Mesenchymal stem cell (in vitro differentiated cells and primary cell): Measurements from ENCODE around the gene ADGRL3.

ENCODE experiments used
- DNase-seq: peaks from one replicate; pipeline ENCODE4 v3.0.0-alpha.2; 2013
- H2AFZ ChIP-seq: one replicate; pipeline ENCODE4 v1.6.1; 2013; ENCODE audit warnings: low read depth, mild to moderate bottlenecking, control low read depth, inconsistent platforms, low read length, moderate library complexity
- H2AK5ac ChIP-seq: 2 replicates; pipeline ENCODE4 v1.6.1; 2013; ENCODE audit warnings: low read length, moderate library complexity, mild to moderate bottlenecking, inconsistent platforms; ENCODE audit not compliant: severe bottlenecking
- H2BK120ac ChIP-seq: one replicate; pipeline ENCODE4 v1.6.1; 2013; ENCODE audit warnings: low read depth, mild to moderate bottlenecking, inconsistent platforms, low read length, moderate library complexity
- H2BK12ac ChIP-seq, 2 experiments: one replicate each; pipeline ENCODE4 v1.6.1; 2013; ENCODE audit warnings: inconsistent platforms in 2 of 2, low read length in 2 of 2, mild to moderate bottlenecking in 2 of 2, moderate library complexity in 2 of 2, control low read depth in 1 of 2
- H2BK15ac ChIP-seq: one replicate; pipeline ENCODE4 v1.6.1; 2013; ENCODE audit warnings: mild to moderate bottlenecking, low read depth, inconsistent platforms; ENCODE audit not compliant: poor library complexity, severe bottlenecking
- H2BK5ac ChIP-seq: 2 replicates; pipeline ENCODE4 v1.6.1; 2013; ENCODE audit warnings: low read depth, mild to moderate bottlenecking, low read length, control low read depth, inconsistent platforms; ENCODE audit not compliant: poor library complexity, severe bottlenecking
- H3K14ac ChIP-seq, 2 experiments: one replicate each; pipeline ENCODE4 v1.6.1; 2013; ENCODE audit warnings: inconsistent platforms in 2 of 2, low read length in 2 of 2, control low read depth in 1 of 2, mild to moderate bottlenecking in 1 of 2, moderate library complexity in 1 of 2
- H3K18ac ChIP-seq, 2 experiments: one replicate each; pipeline ENCODE4 v1.6.1; 2013; ENCODE audit warnings: inconsistent platforms in 2 of 2, low read length in 2 of 2, control low read depth in 1 of 2, low read depth in 1 of 2, mild to moderate bottlenecking in 1 of 2
- H3K23ac ChIP-seq, 2 experiments: one replicate each; pipeline ENCODE4 v1.6.1; 2013; ENCODE audit warnings: inconsistent platforms in 2 of 2, low read length in 2 of 2, mild to moderate bottlenecking in 2 of 2, moderate library complexity in 2 of 2, control low read depth in 1 of 2
- H3K27ac ChIP-seq: 2 replicates; pipeline ENCODE4 v1.5.1; 2013; ENCODE audit warnings: mild to moderate bottlenecking, moderate library complexity, low read length, control low read depth, inconsistent platforms; ENCODE audit not compliant: poor library complexity, severe bottlenecking
- H3K27me3 ChIP-seq, 2 experiments: 2 replicates each; pipeline versions ENCODE4 v1.6.1 to v1.7.0; 2013; ENCODE audit warnings: low read length in 2 of 2, mild to moderate bottlenecking in 2 of 2, moderate library complexity in 2 of 2, control low read depth in 1 of 2, inconsistent platforms in 1 of 2; ENCODE audit not compliant: control insufficient read depth in 1 of 2, insufficient read depth in 1 of 2
- H3K36me3 ChIP-seq, 2 experiments: 2 replicates each; pipeline versions ENCODE4 v1.6.1 to v1.7.0; 2013; ENCODE audit warnings: low read length in 2 of 2, control low read depth in 1 of 2, inconsistent platforms in 1 of 2, low read depth in 1 of 2, mild to moderate bottlenecking in 1 of 2; ENCODE audit not compliant: insufficient read depth in 2 of 2, control insufficient read depth in 1 of 2
- H3K4ac ChIP-seq, 2 experiments: one replicate each; pipeline ENCODE4 v1.6.1; 2013; ENCODE audit warnings: inconsistent platforms in 2 of 2, low read length in 2 of 2, mild to moderate bottlenecking in 2 of 2, moderate library complexity in 2 of 2, control low read depth in 1 of 2, low read depth in 1 of 2
- H3K4me1 ChIP-seq: 2 replicates; pipeline ENCODE4 v1.6.1; 2013; ENCODE audit warnings: low read depth, low read length, control low read depth; ENCODE audit not compliant: control insufficient read depth, insufficient read depth
- H3K4me2 ChIP-seq: 2 replicates; pipeline ENCODE4 v1.6.1; 2013; ENCODE audit warnings: low read length, mild to moderate bottlenecking, inconsistent platforms; ENCODE audit not compliant: poor library complexity, severe bottlenecking
- H3K4me3 ChIP-seq, 2 experiments: 2 replicates each; pipeline versions ENCODE4 v1.5.1 to v1.7.0; 2013; ENCODE audit warnings: low read length in 2 of 2, mild to moderate bottlenecking in 2 of 2, control low read depth in 1 of 2, low read depth in 1 of 2; ENCODE audit not compliant: insufficient read depth in 1 of 2
- H3K79me1 ChIP-seq: replicated peaks from 2 replicates; pipeline ENCODE4 v1.6.1; 2013; ENCODE audit warnings: mild to moderate bottlenecking, control low read depth, low read length, inconsistent platforms; ENCODE audit not compliant: poor library complexity, severe bottlenecking
- H3K9ac ChIP-seq: 2 replicates; pipeline ENCODE4 v1.7.0; 2013; ENCODE audit warnings: mild to moderate bottlenecking, low read length, moderate library complexity
- H3K9me3 ChIP-seq: 2 replicates; pipeline ENCODE4 v1.7.0; 2013; ENCODE audit warnings: mild to moderate bottlenecking, low read length; ENCODE audit not compliant: control insufficient read depth
- H4K8ac ChIP-seq: one replicate; pipeline ENCODE4 v1.6.1; 2013; ENCODE audit warnings: inconsistent platforms, mild to moderate bottlenecking, low read length, moderate library complexity
- H4K91ac ChIP-seq: one replicate; pipeline ENCODE4 v1.6.1; 2013; ENCODE audit warnings: mild to moderate bottlenecking, low read length, inconsistent platforms
- WGBS: methylation state at CpG from one replicate; pipeline ENCODE4 v1.1.7; 2013; ENCODE audit warnings: mixed read lengths; 5-methylcytosine and 5-hydroxymethylcytosine counted together

ADGRL3 gene

DNA sequence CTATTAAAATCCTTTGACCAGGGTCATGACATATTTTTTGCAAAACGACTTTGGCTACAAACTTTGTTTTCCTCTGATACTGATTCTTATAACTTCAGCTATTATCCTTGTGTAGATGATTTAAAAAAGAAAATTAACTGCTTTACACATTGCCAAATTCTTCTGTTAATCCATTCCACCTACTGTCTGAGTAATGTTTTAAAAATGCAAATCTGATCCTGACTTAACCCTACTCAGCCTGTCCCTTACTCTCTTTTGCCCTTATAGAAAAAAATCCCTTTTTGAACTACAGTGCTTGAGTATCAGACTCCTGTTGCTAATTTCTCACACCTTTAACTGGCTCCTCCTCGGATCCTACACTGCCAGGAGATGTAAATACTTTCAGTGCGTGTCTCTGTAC is 723.1 kb downstream of the ADGRL3 start:
- 80% methylated on average over 2 of the region's 3 CpGs for WGBS

DNA sequence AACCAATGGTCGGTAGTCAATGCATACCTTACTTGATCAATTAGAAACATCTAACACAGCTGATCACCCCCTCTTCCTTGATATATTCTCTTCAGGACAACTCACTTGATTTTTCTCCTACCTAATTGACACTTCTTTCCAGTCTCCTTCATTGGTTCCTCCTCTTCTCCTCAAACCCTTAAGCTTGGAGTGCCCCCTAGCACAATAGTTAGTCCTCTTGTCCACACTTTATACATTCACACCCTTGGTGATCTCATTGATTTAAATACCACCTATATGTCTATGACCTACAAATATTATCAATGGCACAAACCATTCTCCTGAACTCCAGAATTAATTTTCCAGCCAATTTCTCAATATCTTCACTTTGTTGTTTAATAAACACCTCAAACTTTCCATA is 724.0 kb downstream of the ADGRL3 start:
- no peak for DNase-seq
- no peaks in the 10 kb centered on the region for H3K9me3 ChIP-seq
- H3K27me3 ChIP-seq = no peaks in the 10 kb centered on the region
- no peak overlapping the region for H2BK12ac ChIP-seq
- H3K9ac ChIP-seq = no peak overlapping the region
- no peak overlapping the region for H3K4ac ChIP-seq
- no peak overlapping the region for H3K23ac ChIP-seq
- H3K14ac ChIP-seq = no peak overlapping the region
- no peaks in the 10 kb centered on the region for H3K4me1 ChIP-seq
- H2AFZ ChIP-seq = no peak overlapping the region
- no peak overlapping the region for H2BK120ac ChIP-seq
- 98% methylated on average over 1 of the region's 1 CpG for WGBS
- H3K4me2 ChIP-seq = no peak overlapping the region
- no peaks in the 10 kb centered on the region for H3K36me3 ChIP-seq
- H2BK5ac ChIP-seq = no peak overlapping the region
- no peak overlapping the region for H3K27ac ChIP-seq
- no peak overlapping the region for H3K4me3 ChIP-seq
- no peak overlapping the region for H4K91ac ChIP-seq
- H2BK15ac ChIP-seq = no peak overlapping the region
- H3K18ac ChIP-seq = no peak overlapping the region
- no peak overlapping the region for H2AK5ac ChIP-seq
- H3K79me1 ChIP-seq = no peaks in the 10 kb centered on the region
- H4K8ac ChIP-seq = no peak overlapping the region

More for the DNA sequence above, 723.1 kb downstream of the ADGRL3 start:
- Histone ChIP-seq H2BK12ac (no peak overlapping the region), H2AFZ (no peak overlapping the region), H3K4me1 (no peaks in the 10 kb centered on the region), H4K91ac (no peak overlapping the region), H3K14ac (no peak overlapping the region), H3K36me3 (no peaks in the 10 kb centered on the region), H2BK5ac (no peak overlapping the region), H3K27ac (no peak overlapping the region), H3K4ac (no peak overlapping the region), H3K4me2 (no peak overlapping the region), H3K27me3 (no peaks in the 10 kb centered on the region), H3K4me3 (no peak overlapping the region), H3K79me1 (no peaks in the 10 kb centered on the region), H2BK120ac (no peak overlapping the region), H3K18ac (no peak overlapping the region), H4K8ac (no peak overlapping the region), H2AK5ac (no peak overlapping the region), H3K9ac (no peak overlapping the region), H3K9me3 (no peaks in the 10 kb centered on the region), H2BK15ac (no peak overlapping the region), H3K23ac (no peak overlapping the region)
- DNase-seq = no peak

DNA sequence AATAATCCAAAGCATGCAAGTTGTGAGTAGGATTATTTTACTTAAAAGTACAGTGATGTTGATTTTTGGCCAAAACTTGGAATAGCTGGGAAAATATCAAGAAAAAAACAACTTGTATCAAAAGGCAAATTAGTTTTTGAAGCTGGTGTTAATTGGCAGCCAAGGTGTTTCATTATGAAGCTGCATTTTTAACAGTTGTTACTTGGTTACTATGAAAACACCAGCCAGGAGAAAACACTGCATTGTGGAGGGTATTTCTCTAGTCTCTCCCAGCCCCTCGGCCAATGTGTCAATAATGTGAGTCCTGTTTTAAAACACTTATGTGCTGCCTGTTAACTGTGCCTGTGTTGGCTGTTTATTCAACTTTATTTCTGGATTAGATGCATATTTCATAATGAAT is 733.4 kb downstream of the ADGRL3 start:
- no peak overlapping the region for H3K18ac ChIP-seq
- H3K23ac ChIP-seq = no peak overlapping the region
- no peak overlapping the region for H4K8ac ChIP-seq
- H3K4ac ChIP-seq = no peak overlapping the region
- H2BK12ac ChIP-seq = no peak overlapping the region
- no peak overlapping the region for H4K91ac ChIP-seq
- H3K79me1 ChIP-seq = no peaks in the 10 kb centered on the region
- no peak overlapping the region for H3K14ac ChIP-seq
- H2AK5ac ChIP-seq = no peak overlapping the region
- no peak overlapping the region for H2BK5ac ChIP-seq
- no peak overlapping the region for H2AFZ ChIP-seq
- no peak overlapping the region for H3K9ac ChIP-seq
- H3K36me3 ChIP-seq = no peaks in the 10 kb centered on the region
- H3K27ac ChIP-seq = no peak overlapping the region
- no peaks in the 10 kb centered on the region for H3K27me3 ChIP-seq
- H3K4me1 ChIP-seq = no peaks in the 10 kb centered on the region
- no peak overlapping the region for H2BK120ac ChIP-seq
- 90% methylated on average over 1 of the region's 1 CpG for WGBS
- no peak for DNase-seq
- H3K9me3 ChIP-seq = no peaks in the 10 kb centered on the region
- H3K4me3 ChIP-seq = no peak overlapping the region
- no peak overlapping the region for H3K4me2 ChIP-seq
- no peak overlapping the region for H2BK15ac ChIP-seq

DNA sequence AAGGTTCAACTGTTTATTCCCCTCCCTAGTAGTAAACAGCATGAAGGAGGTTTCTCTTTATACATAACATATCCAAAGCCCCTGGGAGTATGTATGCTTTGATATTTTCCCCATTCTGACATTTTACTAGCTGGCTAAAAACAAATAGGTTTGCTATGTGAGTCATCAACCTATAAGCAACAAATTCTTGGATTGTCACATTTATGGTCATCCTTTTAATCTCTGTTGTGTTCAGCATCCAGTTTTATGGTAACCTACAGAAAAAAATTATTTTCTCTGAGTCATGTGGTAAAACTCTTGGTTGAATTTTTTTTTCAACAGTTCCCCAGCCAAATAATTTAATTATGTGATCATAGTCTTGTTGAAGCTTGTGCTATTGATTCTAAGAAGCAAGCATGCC is 734.1 kb downstream of the ADGRL3 start:
- no peak for DNase-seq
- Histone ChIP-seq H3K9me3 (no peaks in the 10 kb centered on the region), H2BK15ac (no peak overlapping the region)

More for the DNA sequence above, 734.1 kb downstream of the ADGRL3 start:
- no peak overlapping the region for H2AFZ ChIP-seq
- no peak overlapping the region for H3K9ac ChIP-seq
- H3K36me3 ChIP-seq = no peaks in the 10 kb centered on the region
- no peak overlapping the region for H3K18ac ChIP-seq
- H3K4me2 ChIP-seq = no peak overlapping the region
- no peaks in the 10 kb centered on the region for H3K27me3 ChIP-seq
- no peak overlapping the region for H2AK5ac ChIP-seq
- H3K4me3 ChIP-seq = no peak overlapping the region
- H3K23ac ChIP-seq = no peak overlapping the region
- no peak overlapping the region for H2BK12ac ChIP-seq
- no peak overlapping the region for H2BK120ac ChIP-seq
- no peak overlapping the region for H3K4ac ChIP-seq
- no peak overlapping the region for H3K27ac ChIP-seq
- no peak overlapping the region for H2BK5ac ChIP-seq
- no peak overlapping the region for H3K14ac ChIP-seq
- no peaks in the 10 kb centered on the region for H3K4me1 ChIP-seq
- H4K8ac ChIP-seq = no peak overlapping the region
- H3K79me1 ChIP-seq = no peaks in the 10 kb centered on the region
- H4K91ac ChIP-seq = no peak overlapping the region
